AG09319 (cell line): ENCODE measurements around the gene FLYWCH2.

Source experiments
- DNase-seq: peaks from one replicate; pipeline ENCODE4 v3.0.0-alpha.2; 2010; ENCODE audit warnings: low read depth; ENCODE audit errors: extremely low read depth
- CTCF ChIP-seq: IDR thresholded peaks from 2 replicates; pipeline ENCODE4 v1.5.1; 2011; ENCODE audit warnings: low read depth, mild to moderate bottlenecking, inconsistent platforms, low read length, moderate library complexity

FLYWCH2 gene

GRCh38 chr16:2860826-2861567 lies 22.0 kb upstream of the FLYWCH2 start:
- no peak for TF ChIP-seq CTCF
- no peak for DNase-seq

- no peak for DNase-seq
- TF ChIP-seq CTCF = no peak
Observed at GRCh38 chr16:2865651-2866050, 17.4 kb upstream of the FLYWCH2 start.

GRCh38 chr16:2866431-2866830 lies 16.6 kb upstream of the FLYWCH2 start:
- TF ChIP-seq CTCF = no peak
- no peak for DNase-seq

- no peak for TF ChIP-seq CTCF
- DNase-seq = no peak
Observed at GRCh38 chr16:2867661-2867986, 15.4 kb upstream of the FLYWCH2 start.

GRCh38 chr16:2867987-2868789 lies 14.8 kb upstream of the FLYWCH2 start:
- peak; percentile 95 for TF ChIP-seq CTCF
- peak; percentile 87 for DNase-seq

- no peak for TF ChIP-seq CTCF
- no peak for DNase-seq
Observed at GRCh38 chr16:2871926-2872325, 11.1 kb upstream of the FLYWCH2 start.

- DNase-seq = no peak
- no peak for TF ChIP-seq CTCF
Observed at GRCh38 chr16:2874032-2874911, 8.7 kb upstream of the FLYWCH2 start.
